ENCODE results near the gene ST3GAL4. TPM values are rescaled to one million over a fixed set of nuclear protein-coding genes. Genes with fewer than 3 reads are reported as not detected.
A peak's percentile ranks its signal among the peaks of the same experiment; 100 is the strongest.

The ST3GAL4 gene
- total and polyA plus RNA-seq, 7 donors, result 43.1 to 336 (median 69.2) TPM

DNA sequence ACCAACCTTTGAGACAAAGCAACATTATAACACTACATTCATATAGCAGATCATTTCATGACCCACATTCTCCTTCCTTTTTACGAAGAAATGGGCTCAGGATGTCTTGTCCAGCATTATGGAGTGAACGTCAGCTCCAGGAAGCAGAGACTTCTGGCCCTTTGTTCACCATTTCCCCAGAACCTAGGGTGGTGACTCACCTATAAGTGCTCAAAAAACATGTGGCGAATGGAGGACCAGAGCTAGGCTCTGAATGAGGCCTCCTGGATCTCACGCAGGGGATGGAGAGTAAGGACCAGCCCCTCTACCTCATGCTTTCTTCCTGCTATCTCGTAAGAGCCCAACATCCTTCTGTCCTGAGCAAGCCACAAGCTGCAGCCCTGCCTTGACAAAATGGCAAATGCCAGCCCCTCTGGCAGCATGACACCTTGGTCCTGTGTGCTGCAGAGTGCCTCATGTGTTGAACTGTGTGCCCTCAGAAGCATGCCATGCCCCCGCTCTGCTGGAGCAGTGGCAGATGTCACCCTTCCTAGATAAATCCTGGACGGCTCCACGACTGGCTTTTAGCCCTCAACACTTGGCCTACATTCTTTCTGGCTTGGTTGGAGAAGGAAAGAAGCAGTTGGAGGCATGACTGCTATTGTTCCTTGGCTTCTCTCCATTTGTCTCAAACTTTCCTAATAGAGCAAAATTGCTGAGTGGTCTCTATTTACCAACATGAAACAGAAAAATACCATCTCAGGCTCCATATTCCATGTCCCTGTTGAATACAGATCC is 6.5 kb upstream of the ST3GAL4 start:
- TF ChIP-seq, protein P1, sequence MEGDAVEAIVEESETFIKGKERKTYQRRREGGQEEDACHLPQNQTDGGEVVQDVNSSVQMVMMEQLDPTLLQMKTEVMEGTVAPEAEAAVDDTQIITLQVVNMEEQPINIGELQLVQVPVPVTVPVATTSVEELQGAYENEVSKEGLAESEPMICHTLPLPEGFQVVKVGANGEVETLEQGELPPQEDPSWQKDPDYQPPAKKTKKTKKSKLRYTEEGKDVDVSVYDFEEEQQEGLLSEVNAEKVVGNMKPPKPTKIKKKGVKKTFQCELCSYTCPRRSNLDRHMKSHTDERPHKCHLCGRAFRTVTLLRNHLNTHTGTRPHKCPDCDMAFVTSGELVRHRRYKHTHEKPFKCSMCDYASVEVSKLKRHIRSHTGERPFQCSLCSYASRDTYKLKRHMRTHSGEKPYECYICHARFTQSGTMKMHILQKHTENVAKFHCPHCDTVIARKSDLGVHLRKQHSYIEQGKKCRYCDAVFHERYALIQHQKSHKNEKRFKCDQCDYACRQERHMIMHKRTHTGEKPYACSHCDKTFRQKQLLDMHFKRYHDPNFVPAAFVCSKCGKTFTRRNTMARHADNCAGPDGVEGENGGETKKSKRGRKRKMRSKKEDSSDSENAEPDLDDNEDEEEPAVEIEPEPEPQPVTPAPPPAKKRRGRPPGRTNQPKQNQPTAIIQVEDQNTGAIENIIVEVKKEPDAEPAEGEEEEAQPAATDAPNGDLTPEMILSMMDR (IDR thresholded peaks at IDR 0.05), result no peak
- TF ChIP-seq EP300 (IDR thresholded peaks at IDR 0.05) (no peak), POLR2AphosphoS5 (IDR thresholded peaks at IDR 0.05) (peak in 3 of 4 donors; percentile 5 to 40 (median 25)), POLR2A (IDR thresholded peaks at IDR 0.05) (no peak)
- no peak for DNase-seq
- H3K4me1 ChIP-seq, result peaks cover 0 to 63% (median 53%) of the 10 kb centered on the region in 4 donors
- 82 to 86% methylated on average over 8 of the region's 8 CpGs for WGBS, 2 donors
- H3K27ac ChIP-seq, result peak overlapping the region; percentile 60 to 76 (median 64)
- intact Hi-C loops (cut with DNase I), result no loop called here
- H3K27me3 ChIP-seq, result no peaks in the 10 kb centered on the region
- H3K4me3 ChIP-seq, result no peak overlapping the region
- peaks cover 0 to 22% (median 1%) of the 10 kb centered on the region in 4 donors for H3K36me3 ChIP-seq
- no peaks in the 10 kb centered on the region for H3K9me3 ChIP-seq

DNA sequence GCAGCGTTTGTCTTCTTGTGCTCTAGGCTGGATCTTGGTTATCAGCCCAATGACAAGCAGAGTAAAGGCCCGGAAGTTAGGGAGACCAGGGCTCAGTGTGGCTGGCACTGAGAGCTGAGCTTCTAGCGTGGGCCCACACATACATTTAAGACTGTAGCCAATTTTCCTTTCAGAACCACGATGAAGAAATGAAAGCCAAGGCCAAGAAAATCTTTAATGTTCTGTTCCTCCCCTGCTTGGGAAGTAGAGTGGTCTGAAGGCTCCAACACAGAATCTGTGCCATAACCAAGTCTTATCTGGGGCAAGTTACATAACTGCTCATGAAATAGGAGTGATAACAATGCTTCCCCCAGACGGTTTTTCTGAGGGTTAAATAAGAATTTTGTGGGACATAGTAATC is 4.7 kb upstream of the ST3GAL4 start:
- H3K27ac ChIP-seq, result peak overlapping the region; percentile 39 to 76 (median 44)
- TF ChIP-seq EP300 (IDR thresholded peaks at IDR 0.05), result no peak
- TF ChIP-seq POLR2AphosphoS5 (IDR thresholded peaks at IDR 0.05), result no peak
- TF ChIP-seq POLR2A (IDR thresholded peaks at IDR 0.05), result no peak
- TF ChIP-seq, protein P1 (IDR thresholded peaks at IDR 0.05), result no peak
- no peak for DNase-seq
- H3K9me3 ChIP-seq, result no peaks in the 10 kb centered on the region
- H3K27me3 ChIP-seq, result no peaks in the 10 kb centered on the region
- peaks cover 0 to 3% (median 0%) of the 10 kb centered on the region in 4 donors for H3K36me3 ChIP-seq
- H3K4me1 ChIP-seq, result peaks cover 0 to 75% (median 67%) of the 10 kb centered on the region in 4 donors
- intact Hi-C loops (cut with DNase I), result no loop called here
- H3K4me3 ChIP-seq, result no peak overlapping the region
- WGBS, 2 donors, result 83 to 85% methylated on average over 5 of the region's 5 CpGs

DNA sequence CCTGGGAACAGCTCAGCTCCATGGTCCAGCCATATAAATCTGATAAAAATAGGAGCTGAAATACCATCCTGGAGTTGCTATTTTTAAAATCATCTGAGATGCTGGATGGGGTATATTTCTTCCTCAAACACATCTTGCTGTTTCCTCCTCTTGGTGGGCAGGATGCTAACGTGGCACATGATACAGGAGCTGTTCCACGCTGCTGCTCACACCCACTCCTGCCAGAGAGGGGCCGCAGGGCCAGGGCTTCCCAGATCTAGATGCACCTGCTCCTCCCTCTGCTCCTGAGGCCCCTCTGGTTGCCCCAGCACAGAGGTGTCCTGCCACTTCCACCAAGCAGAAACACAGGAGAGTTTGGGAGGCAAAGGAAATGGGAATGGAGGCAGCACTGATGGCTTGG is 3.3 kb upstream of the ST3GAL4 start:
- no peak for TF ChIP-seq EP300 (IDR thresholded peaks at IDR 0.05)
- WGBS, 2 donors, result 68 to 83% methylated on average over 3 of the region's 3 CpGs
- Histone ChIP-seq H3K4me1 (peaks cover 0 to 80% (median 77%) of the 10 kb centered on the region in 4 donors), H3K27me3 (no peaks in the 10 kb centered on the region), H3K9me3 (no peaks in the 10 kb centered on the region), H3K4me3 (no peak overlapping the region), H3K27ac (peak overlapping the region in 2 of 4 donors; percentile 49 to 76), H3K36me3 (no peaks in the 10 kb centered on the region)
- intact Hi-C loops (cut with DNase I), result no loop called here
- no peak for DNase-seq

DNA sequence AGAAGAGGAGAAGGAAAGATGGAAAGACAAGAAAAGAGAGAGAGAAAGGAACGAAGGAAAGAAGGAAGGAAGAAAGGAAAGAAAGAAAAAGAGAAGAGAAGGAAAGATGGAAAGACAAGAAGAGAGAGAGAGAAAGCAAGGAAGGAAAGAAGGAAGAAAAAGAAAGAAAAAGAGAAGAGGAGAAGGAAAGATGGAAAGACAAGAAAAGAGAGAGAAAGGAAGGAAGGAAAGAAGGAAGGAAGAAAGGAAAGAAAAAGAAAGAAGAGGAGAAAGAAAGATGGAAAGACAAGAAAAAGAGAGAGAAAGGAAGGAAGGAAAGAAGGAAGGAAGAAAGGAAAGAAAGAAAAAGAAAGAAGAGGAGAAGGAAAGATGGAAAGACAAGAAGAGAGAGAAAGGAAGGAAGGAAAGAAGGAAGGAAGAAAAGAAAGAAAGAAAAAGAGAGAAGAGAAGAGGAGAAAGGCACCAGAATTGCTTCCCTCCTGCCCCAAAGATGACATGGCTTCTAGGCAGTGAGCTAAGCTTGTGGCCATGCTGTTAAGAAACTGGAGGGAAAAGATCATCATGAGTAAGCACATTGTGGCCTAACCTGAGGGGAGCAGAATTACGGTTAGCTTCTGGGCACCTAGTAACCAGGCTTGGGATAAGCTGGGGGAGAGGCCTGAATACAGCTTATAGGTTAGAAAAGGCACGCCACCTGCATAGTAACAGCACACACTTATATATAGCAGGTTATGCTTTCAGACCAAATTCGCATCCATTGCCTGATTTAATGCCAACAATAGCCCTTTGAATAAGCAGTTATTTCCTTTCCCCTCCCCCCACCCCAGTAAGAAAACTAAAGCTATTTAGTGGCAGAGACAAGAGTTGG is 2.3 kb upstream of the ST3GAL4 start:
- intact Hi-C loops (cut with DNase I), result no loop called here
- 74 to 82% methylated on average over 4 of the region's 4 CpGs for WGBS, 2 donors
- DNase-seq, result no peak
- no peak overlapping the region for H3K4me3 ChIP-seq
- H3K36me3 ChIP-seq, result no peaks in the 10 kb centered on the region
- TF ChIP-seq POLR2AphosphoS5 (IDR thresholded peaks at IDR 0.05), result no peak
- no peak for TF ChIP-seq EP300 (IDR thresholded peaks at IDR 0.05)
- TF ChIP-seq POLR2A (IDR thresholded peaks at IDR 0.05), result no peak
- TF ChIP-seq, protein P1 (IDR thresholded peaks at IDR 0.05), result no peak
- H3K27me3 ChIP-seq, result no peaks in the 10 kb centered on the region
- H3K9me3 ChIP-seq, result no peaks in the 10 kb centered on the region
- peak overlapping the region in 2 of 4 donors; percentile 19 to 90 for H3K27ac ChIP-seq
- peaks cover 0 to 87% (median 79%) of the 10 kb centered on the region in 4 donors for H3K4me1 ChIP-seq

Measured in sigmoid colon (tissue), 7 donors.